Measurements from ENCODE around the gene PTPRM. TPM values are rescaled to one million over a fixed set of nuclear protein-coding genes. Genes with fewer than 3 reads are reported as not detected.

The PTPRM gene
- polyA plus RNA-seq, 1 donor from 2014 or later = 126 TPM

GRCh38 chr18:8045884-8046281 is 478.8 kb downstream of the PTPRM start:
- no peaks in the 10 kb centered on the region for H3K79me2 ChIP-seq (replicated peaks; ENCODE audit: insufficient read depth, low read length)

DNA sequence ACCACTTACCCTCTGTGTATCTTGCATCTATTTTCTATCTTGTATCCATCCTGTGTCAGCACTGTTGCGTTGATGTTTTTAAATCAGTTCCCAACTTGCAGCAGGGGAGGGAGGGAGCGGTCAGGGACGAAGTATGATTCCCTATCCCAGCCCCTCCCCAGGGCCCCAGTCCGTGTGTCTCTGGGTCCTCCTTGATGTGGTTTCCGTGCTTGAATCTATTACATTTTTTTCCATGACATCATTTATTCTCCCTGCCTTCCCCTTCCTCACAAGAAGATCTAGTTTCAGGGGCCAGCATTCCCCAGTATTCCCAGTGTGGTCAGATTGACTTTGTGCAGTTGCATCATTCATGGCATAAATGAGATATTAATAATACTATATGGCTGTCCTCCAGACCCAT is 479.3 kb downstream of the PTPRM start:
- Histone ChIP-seq H2AFZ (ENCODE audit: low read depth, low read length) (no peak overlapping the region), H3K79me2 (replicated peaks; ENCODE audit: insufficient read depth, low read length) (no peaks in the 10 kb centered on the region), H3K9me2 (ENCODE audit: insufficient read depth, low read length) (no peaks in the 10 kb centered on the region), H3K27me3 (ENCODE audit: insufficient read depth, low read depth, low read length) (no peaks in the 10 kb centered on the region), H3K9ac (ENCODE audit: low read length) (no peak overlapping the region), H3K36me3 (ENCODE audit: insufficient read depth, low read length) (no peaks in the 10 kb centered on the region), H3K27ac (ENCODE audit: low read length) (no peak overlapping the region), H3K4me3 (ENCODE audit: low read length) (no peak overlapping the region), H3K4me2 (ENCODE audit: low read length) (no peak overlapping the region), H4K20me1 (ENCODE audit: insufficient read depth) (no peaks in the 10 kb centered on the region), H3F3A (ENCODE audit: insufficient read depth, low read length, poor library complexity, severe bottlenecking) (peaks cover 3% of the 10 kb centered on the region), H3K9me3 (ENCODE audit: low read length) (no peaks in the 10 kb centered on the region)
- TF ChIP-seq TAF1 (IDR thresholded peaks at IDR 0.05; ENCODE audit: low read depth) (no peak), EZH2 (IDR thresholded peaks at IDR 0.05; ENCODE audit: borderline replicate concordance, insufficient read depth, low read length, poor library complexity, severe bottlenecking) (no peak), MXI1 (conservative IDR thresholded peaks at IDR 0.05; ENCODE audit: poor library complexity, severe bottlenecking) (no peak), POLR2AphosphoS5 (IDR thresholded peaks at IDR 0.05) (no peak), REST (IDR thresholded peaks at IDR 0.05; ENCODE audit: borderline replicate concordance) (no peak), SMC3 (conservative IDR thresholded peaks at IDR 0.05; ENCODE audit: poor library complexity) (no peak), EP300 (conservative IDR thresholded peaks at IDR 0.05; ENCODE audit: poor library complexity, severe bottlenecking) (no peak)
- TF ChIP-seq, protein P1, sequence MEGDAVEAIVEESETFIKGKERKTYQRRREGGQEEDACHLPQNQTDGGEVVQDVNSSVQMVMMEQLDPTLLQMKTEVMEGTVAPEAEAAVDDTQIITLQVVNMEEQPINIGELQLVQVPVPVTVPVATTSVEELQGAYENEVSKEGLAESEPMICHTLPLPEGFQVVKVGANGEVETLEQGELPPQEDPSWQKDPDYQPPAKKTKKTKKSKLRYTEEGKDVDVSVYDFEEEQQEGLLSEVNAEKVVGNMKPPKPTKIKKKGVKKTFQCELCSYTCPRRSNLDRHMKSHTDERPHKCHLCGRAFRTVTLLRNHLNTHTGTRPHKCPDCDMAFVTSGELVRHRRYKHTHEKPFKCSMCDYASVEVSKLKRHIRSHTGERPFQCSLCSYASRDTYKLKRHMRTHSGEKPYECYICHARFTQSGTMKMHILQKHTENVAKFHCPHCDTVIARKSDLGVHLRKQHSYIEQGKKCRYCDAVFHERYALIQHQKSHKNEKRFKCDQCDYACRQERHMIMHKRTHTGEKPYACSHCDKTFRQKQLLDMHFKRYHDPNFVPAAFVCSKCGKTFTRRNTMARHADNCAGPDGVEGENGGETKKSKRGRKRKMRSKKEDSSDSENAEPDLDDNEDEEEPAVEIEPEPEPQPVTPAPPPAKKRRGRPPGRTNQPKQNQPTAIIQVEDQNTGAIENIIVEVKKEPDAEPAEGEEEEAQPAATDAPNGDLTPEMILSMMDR (IDR thresholded peaks at IDR 0.05; ENCODE audit: poor library complexity, severe bottlenecking) = no peak

More at GRCh38 chr18:8045884-8046281, 478.8 kb downstream of the PTPRM start:
- H3K9ac ChIP-seq (ENCODE audit: low read length) = no peak overlapping the region
- no peak overlapping the region for H2AFZ ChIP-seq (ENCODE audit: low read depth, low read length)
- H3K4me2 ChIP-seq (ENCODE audit: low read length) = no peak overlapping the region
- H3F3A ChIP-seq (ENCODE audit: insufficient read depth, low read length, poor library complexity, severe bottlenecking) = peaks cover 3% of the 10 kb centered on the region
- H3K4me3 ChIP-seq (ENCODE audit: low read length) = no peak overlapping the region
- H3K9me3 ChIP-seq (ENCODE audit: low read length) = no peaks in the 10 kb centered on the region
- H3K27me3 ChIP-seq (ENCODE audit: insufficient read depth, low read depth, low read length) = no peaks in the 10 kb centered on the region
- no peak overlapping the region for H3K27ac ChIP-seq (ENCODE audit: low read length)
- TF ChIP-seq REST (IDR thresholded peaks at IDR 0.05; ENCODE audit: borderline replicate concordance) = no peak
- no peak for TF ChIP-seq SMC3 (conservative IDR thresholded peaks at IDR 0.05; ENCODE audit: poor library complexity)
- no peak for TF ChIP-seq RAD21 (conservative IDR thresholded peaks at IDR 0.05)
- TF ChIP-seq MXI1 (conservative IDR thresholded peaks at IDR 0.05; ENCODE audit: poor library complexity, severe bottlenecking) = no peak
- no peak for TF ChIP-seq EP300 (conservative IDR thresholded peaks at IDR 0.05; ENCODE audit: poor library complexity, severe bottlenecking)
- no peak for TF ChIP-seq POLR2AphosphoS5 (IDR thresholded peaks at IDR 0.05)
- TF ChIP-seq TAF1 (IDR thresholded peaks at IDR 0.05; ENCODE audit: low read depth) = no peak
- TF ChIP-seq, protein P1 (IDR thresholded peaks at IDR 0.05; ENCODE audit: poor library complexity, severe bottlenecking) = no peak
- TF ChIP-seq EZH2 (IDR thresholded peaks at IDR 0.05; ENCODE audit: borderline replicate concordance, insufficient read depth, low read length, poor library complexity, severe bottlenecking) = no peak
- H3K36me3 ChIP-seq (ENCODE audit: insufficient read depth, low read length) = no peaks in the 10 kb centered on the region
- no peaks in the 10 kb centered on the region for H4K20me1 ChIP-seq (ENCODE audit: insufficient read depth)
- H3K9me2 ChIP-seq (ENCODE audit: insufficient read depth, low read length) = no peaks in the 10 kb centered on the region
